NB4 (cell line): ENCODE data around the gene PPP2R5C.
A peak's percentile ranks its signal among the peaks of the same experiment; 100 is the strongest.
"Not testable (repeated sequence)": the region's sequence is repeated elsewhere in the genome, so short reads cannot be mapped to it uniquely, and the experiment has no call there.

Experiments
- DNase-seq: peaks from one replicate; pipeline ENCODE4 v3.0.0; 2010; ENCODE audit warnings: low read depth
- H3K4me3 ChIP-seq: one replicate; pipeline ENCODE4 v1.5.1; 2011; ENCODE audit warnings: mild to moderate bottlenecking, low read depth, low read length, moderate library complexity
- MAX ChIP-seq: IDR thresholded peaks from 2 replicates; pipeline ENCODE4 v1.6.1; 2011; ENCODE audit warnings: low read depth, low read length
- MYC ChIP-seq: IDR thresholded peaks from 2 replicates; pipeline ENCODE4 v1.6.1; 2011; ENCODE audit warnings: low read depth, low read length
- POLR2A ChIP-seq: IDR thresholded peaks from 2 replicates; pipeline ENCODE4 v1.6.1; 2011; ENCODE audit warnings: mild to moderate bottlenecking; ENCODE audit not compliant: insufficient read length; ENCODE audit errors: extremely low read depth
- TF ChIP-seq, protein P1 (sequence below): IDR thresholded peaks from one replicate; pipeline ENCODE4 v1.5.1; 2012; ENCODE audit warnings: low read depth, low read length

PPP2R5C gene

DNA sequence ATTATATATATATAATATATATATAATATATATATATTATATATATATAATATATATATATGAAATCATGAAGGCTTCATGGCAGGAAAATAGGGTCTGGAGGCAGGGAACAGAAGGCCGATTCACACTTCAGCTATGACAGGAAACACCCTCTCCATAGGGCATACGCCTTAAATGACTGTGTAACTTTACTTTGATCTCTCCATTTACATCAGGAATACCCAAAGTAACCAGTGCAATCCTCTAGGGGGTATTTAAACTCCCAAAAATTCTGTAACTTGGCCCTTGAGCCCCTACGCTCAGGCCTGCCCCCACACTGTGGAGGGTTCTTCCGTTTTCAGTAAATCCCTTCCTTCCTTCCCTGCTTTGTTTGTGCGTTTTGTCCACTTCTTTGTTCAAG, 40.4 kb upstream of the PPP2R5C start:
- H3K4me3 ChIP-seq: peak overlapping the region; percentile 16
- DNase-seq: peak; percentile 66
- no peak for TF ChIP-seq POLR2A
- TF ChIP-seq, protein P1, sequence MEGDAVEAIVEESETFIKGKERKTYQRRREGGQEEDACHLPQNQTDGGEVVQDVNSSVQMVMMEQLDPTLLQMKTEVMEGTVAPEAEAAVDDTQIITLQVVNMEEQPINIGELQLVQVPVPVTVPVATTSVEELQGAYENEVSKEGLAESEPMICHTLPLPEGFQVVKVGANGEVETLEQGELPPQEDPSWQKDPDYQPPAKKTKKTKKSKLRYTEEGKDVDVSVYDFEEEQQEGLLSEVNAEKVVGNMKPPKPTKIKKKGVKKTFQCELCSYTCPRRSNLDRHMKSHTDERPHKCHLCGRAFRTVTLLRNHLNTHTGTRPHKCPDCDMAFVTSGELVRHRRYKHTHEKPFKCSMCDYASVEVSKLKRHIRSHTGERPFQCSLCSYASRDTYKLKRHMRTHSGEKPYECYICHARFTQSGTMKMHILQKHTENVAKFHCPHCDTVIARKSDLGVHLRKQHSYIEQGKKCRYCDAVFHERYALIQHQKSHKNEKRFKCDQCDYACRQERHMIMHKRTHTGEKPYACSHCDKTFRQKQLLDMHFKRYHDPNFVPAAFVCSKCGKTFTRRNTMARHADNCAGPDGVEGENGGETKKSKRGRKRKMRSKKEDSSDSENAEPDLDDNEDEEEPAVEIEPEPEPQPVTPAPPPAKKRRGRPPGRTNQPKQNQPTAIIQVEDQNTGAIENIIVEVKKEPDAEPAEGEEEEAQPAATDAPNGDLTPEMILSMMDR: no peak
- TF ChIP-seq MYC: no peak
- TF ChIP-seq MAX: no peak

DNA sequence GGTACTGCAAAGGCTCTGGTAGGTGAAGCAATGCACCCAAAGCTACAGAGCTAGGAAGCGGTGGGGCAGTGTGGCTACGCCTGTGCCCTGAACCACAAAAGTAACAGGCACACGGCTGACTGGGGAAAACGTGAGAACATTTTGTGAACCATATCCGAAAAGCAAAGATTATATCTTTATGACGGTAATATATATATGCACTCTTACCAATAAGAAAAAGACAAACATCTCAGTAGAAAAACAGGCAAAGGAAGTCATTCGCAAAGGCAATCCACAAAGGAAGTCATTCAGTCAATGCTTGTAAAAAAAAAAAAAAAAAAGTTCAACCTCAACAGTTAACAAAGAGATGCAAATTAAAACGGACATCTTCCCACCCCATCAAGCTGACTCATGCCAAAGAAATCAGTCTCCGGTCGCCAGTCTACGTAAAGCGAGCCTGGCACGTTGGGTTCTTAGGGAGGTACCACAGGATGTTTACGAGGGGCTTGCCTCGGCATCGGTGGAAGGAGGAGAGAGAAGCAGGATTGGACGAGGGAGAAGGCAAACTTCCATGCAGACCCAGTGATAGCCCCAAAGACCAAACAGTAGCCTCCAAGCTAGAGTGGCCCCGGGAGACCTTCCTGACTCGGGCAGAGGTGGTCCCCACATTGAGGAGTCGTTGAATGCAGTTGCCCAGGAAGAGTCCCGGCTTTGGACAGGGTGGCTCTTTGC, 39.4 kb upstream of the PPP2R5C start:
- TF ChIP-seq POLR2A (no peak), MAX (0 out of 2 replicates have a peak, but pooled peaks have one; percentile 36), MYC (peak; percentile 66; the same call in 1 of the 2 replicates)
- TF ChIP-seq, protein P1: no peak
- H3K4me3 ChIP-seq: peak overlapping the region; percentile 41
- peak; percentile 89 for DNase-seq

DNA sequence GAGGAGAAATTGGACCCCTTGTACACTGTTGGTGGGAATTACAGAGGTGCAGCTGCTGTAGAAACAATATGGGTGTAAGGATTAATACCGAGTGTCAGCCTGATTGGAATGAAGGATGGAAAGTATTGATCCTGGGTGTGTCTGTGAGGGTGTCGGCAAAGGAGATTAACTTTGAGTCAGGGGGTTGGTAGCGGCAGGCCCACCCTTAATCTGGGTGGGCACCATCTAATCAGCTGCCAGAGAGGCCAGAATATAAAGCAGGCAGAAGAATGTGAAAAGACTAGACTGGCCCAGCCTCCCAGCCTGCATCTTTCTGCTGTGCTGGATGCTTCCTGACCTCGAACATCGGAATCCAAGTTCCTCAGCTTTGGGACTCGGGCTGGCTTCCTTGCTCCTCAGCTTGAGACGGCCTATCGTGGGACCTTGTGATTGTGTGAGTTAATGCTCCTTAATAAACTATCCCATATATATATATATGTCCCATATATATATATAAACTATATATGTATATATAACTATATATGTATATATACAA, 38.4 kb upstream of the PPP2R5C start:
- TF ChIP-seq MAX (no peak), MYC (no peak), POLR2A (no peak)
- TF ChIP-seq, protein P1: no peak
- DNase-seq: no peak
- H3K4me3 ChIP-seq: no peak overlapping the region

DNA sequence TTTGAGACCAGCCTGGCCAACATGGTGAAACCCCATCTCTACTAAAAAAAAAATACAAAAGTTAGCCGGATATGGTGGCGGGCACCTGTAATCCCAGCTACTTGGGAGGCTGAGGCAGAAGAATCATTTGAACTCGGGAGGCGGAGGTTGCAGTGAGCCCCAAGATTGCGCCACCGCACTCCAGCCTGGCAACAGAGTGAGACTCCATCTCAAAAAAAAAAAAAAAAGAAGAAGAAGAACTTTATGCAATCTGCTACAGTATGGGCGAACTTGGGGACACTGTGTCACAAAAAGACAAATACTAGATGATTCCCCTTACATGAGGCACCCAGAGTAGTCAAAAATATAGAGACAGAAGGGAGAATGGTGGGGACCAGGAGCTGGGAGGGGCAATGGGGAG, 35.9 kb upstream of the PPP2R5C start:
- DNase-seq: peak; percentile 50
- not testable (repeated sequence) for H3K4me3 ChIP-seq

DNA sequence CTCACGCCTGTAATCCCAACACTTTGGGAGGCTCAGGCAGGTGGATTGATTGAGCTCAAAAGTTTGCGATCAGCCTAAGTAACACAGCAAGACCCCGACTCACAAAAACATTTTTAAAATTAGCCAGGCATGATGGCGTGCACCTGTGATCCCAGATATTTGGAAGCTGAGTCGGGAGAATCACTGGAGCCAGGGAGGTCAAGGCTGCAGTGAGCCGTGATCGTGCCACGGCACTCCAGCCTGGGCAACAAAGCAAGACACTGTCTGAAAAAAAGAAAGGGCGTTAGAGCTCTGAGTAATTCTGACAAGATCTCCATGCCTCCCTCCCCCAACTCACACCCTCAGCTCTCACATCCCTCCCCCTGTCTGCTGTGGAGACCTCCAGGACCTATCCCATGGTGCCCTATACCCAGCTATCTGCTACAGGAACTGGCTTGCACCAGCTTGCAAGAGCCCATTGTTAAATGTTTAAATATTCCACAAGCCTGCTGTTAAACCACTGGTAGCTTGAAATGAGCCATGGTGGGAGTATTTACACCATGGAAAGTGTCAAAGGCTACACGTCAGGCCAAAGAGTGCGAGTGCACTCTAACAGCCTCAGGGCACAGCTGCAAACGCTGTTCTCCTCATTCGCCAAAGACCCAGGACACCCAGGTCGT, 35.1 kb upstream of the PPP2R5C start:
- TF ChIP-seq MAX (no peak), MYC (no peak), POLR2A (no peak)
- TF ChIP-seq, protein P1: no peak
- H3K4me3 ChIP-seq: no peak overlapping the region
- no peak for DNase-seq

DNA sequence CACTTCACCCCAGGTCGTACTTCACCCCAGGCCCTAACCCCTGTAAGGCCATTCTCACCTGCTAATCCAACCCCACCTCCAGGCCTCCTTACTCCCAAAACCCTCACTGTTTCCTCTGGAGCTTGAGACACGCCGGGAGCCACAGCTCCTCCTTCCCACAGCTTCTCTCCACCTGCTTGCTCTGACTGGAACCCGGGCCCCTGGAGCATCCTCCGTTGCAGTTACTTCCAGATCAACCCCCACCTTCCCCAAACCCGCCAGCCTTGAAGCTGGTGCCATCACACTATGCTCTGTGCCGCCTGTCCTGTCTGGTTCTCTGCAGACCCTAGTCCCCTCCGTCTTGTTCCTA, 34.6 kb upstream of the PPP2R5C start:
- H3K4me3 ChIP-seq: no peak overlapping the region
- TF ChIP-seq, protein P1: no peak
- TF ChIP-seq MAX: no peak
- no peak for TF ChIP-seq POLR2A
- TF ChIP-seq MYC: no peak
- no peak for DNase-seq
